Ramos (cell line): ENCODE data around the gene FOXP1.

ENCODE experiments used
- in situ Hi-C: fragments of 300-500 bp; cut with MboI; formaldehyde crosslinking; loops from one replicate; pipeline ENCODE4 v1.14.3; 2022; ENCODE audit warnings: low sequenced_read_pairs; ENCODE audit not compliant: unreplicated experiment

The FOXP1 gene

DNA sequence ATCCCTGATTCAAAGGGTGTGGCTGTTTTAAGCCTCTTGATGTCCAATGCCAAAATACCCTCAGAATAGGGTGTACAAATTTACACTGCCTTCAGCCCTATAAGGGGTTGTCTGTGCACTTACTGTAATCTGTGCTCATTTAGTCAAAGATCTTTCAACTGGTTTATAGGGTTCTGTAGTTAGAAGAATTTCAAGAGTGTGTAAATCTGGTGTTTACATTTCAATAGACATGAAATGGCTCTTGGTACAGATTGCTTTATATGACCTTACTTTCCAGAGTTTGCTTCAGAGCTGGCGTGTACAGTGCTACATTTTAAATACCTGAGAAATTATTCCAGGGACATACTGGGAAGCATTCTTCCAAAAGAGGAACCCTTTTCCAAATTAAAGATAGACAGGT lies 399.3 kb downstream of the FOXP1 start:
- in situ Hi-C loops: no loop called here

DNA sequence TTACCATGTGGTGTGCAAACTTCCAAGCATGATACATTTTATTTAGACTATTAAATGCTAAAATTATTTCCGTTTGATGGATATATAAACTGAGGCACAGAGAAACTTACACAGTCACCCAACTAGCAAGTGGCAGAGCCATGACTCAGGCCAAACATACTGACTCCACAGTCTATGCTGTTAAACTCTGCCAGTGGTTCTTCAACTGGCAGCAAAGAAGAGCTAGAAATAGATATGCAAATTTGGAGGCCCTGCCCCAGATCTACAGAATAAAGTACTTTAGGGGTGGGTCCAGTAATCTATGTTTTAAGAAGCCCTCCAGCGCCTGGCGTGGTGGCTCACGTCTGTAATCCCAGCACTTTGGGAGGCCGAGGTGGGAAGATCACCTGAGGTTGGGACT lies 400.0 kb downstream of the FOXP1 start:
- in situ Hi-C loops: no loop called here

DNA sequence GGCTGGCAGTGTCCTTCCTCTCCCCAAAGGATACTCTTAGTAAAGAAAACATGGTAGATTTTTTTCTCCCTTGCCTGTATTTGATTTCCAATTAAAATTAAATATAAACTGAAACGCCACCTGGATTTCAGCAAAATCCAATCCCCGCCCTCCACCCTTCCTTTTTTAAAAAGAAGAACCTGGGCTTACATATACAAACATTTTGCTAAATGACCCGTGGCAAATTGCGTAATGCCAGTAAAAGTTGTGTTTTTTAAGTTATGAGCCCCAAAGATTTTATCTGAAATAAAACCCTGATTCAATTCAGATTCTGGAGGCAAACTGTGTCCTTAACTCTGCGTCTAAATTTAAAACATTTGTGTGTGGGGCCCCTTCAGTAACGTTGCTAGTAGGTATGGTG lies 403.0 kb downstream of the FOXP1 start:
- in situ Hi-C loops: no loop called here

DNA sequence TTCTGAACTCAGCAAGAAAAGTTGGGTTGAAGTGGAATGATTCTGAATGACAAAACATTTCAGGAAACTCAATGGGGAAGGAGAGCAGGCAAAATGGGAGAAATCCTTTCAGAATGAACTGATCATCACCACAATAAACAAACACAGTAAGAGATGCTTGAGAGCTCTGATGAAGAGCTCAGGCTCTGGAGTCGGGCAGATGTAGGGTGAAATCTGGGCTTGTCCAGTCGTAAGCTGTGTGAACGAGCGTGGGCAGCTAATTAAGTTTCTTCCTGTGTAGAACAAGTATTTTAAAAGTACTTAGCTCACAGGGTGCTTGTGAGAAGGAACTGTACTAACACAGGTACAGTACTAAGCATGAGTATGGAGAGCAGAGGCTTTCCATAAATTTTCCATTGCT lies 406.2 kb downstream of the FOXP1 start:
- in situ Hi-C loops: no loop called here

DNA sequence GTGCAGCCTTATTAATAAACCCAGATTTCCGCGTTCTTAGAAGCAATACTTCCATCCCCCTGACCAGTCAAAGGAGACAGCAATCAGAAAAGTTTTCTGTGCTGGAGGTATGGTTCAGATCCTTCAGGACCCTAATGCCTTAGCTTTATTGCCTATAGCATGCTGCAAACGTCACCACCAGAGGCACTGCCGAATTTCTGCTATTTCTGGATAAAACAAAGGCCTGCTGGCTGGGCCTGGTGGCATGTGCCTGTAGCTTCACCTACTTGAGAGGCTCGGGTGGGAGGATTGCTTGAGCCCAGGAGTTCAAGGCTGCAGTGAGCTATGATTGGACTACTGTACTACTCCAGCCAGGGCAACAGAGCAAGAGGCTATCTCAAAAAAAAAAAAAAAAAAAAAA lies 407.2 kb downstream of the FOXP1 start:
- in situ Hi-C loops: no loop called here

DNA sequence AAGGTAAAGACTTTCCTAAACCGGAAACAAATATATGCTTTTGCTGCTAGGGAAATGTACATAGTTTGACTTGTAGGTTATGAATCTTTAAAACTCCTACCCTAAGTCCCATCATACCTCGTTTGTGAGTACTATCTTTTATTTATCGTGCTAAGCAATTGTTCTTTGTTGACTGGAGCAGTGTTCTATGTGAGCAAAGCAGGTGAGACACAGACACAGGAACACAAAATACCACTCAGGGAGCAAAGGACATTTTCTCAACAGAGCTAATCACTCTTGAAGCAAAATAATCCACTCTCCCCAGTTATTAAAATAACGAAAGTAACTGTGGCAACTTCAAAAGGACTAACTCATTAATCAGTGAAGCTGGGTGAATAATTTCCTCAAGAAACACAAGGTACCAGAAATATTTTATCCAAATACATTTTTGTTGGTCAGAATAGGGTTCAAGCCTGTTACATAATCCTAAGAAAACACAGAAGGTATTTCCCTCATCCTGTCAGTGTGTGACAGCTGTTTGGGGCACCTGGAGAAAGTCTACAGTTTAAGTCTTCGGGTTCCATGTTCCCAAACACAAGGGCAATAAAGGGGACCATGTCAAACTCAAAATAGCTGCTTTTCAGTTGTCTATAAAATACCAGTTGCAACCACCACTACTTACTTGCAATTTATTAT lies 407.7 kb downstream of the FOXP1 start:
- in situ Hi-C loops: no loop called here

DNA sequence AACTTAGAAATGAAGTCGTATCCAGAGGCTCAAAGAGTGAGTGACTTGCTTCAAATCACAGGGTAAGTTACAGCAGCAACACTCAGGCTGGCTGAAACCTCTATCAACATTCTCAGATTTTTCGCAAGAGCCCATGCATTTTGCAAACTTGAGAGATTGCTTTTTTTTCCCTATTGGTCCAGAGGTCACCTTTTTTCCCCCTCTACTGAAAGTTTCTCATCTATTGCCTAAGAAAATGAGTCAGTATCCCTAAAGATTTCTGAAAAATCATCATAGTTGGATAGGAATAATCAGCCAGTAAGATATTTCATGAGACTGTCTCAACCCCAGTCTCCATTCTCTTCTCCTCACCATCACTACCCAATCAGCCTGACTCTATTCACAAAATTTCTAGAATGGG lies 410.6 kb downstream of the FOXP1 start:
- in situ Hi-C loops: no loop called here

DNA sequence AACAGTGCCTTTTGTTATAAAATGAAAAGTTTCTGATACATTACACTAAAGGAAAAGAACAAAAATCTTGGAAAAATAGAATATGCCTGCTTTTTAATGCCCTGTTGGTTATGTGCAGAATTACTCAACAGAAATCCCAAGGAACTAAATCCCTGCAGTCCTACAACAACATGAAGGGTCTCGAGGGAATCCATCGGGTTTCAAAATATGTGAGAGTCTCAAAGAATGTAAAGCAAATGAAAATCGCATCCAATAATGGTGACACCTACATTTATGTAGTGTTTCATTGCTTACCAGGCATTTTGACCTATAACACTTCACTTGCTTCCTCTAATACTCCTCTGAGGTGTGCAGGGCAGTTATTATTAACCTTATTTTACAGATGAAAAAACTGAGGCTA lies 411.3 kb downstream of the FOXP1 start:
- in situ Hi-C loops: no loop called here

DNA sequence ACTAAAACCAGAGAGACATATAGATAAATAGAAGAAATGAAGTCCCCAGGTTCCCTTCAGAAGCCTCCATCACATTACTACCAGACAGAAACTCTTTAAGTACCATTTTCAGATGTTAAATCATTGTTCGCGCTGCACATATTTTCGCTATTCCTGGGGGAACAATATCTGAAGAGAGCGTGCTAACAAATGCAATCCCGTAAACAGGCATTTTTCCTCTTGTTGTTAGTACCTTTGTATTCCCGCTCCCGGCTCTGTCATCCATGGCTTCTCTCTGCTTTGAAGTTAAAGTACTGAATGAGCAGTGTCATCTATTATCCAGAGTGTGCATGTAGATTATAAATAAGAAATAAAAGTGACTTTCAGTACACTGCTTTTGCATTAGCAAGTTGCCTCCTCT lies 412.3 kb downstream of the FOXP1 start:
- in situ Hi-C loops: no loop called here

DNA sequence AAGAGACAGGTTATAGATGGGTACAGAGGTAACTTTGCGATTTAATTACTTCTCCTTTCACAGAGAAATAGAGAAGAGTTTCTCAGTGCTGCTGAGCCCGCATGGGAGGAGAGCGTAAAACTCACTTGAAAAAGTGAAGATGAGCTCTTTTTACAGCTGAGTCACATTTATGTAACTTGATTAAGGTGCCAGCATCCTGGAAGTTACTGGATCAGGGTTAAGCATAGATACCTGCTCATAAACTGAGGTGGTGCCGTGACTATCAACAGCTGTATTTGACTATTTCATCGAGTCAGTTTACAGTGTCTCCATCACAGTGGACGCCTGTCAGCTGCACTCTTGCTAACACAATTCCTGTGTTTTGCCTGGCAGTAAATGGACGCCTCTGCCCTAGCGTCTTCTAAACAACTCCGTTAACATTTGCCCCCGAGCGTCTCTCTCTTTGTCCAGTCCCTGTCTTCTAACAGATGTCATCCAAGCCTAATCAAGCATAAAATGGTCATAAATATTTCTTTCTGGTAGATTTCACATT lies 414.6 kb downstream of the FOXP1 start:
- in situ Hi-C loops: no loop called here

DNA sequence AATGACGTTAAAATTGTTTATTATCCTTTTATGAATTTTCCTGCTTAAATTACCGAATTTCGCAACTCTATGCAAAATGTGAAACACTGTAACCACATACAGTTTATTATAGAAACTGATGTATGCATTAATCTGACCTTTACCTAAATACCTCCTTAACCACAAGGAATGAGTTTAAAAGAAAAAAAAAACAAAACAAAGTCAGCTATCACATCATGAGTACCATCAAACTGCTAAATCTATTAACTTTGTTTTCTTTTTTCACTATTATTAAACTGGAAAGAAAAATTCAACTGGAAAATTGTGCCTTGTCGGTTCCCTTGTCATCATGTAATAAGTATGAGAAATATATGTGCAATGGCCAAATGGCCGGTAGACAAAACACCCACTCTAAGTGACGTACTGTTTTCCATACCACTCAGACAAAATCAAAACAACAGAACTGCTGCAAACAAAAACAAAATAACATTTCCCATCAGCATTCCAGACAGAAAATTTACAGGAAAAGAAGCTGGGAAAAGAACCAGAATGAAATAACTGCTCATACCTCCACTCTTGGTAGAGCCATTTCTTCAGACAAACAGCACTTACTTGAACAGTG lies 415.3 kb downstream of the FOXP1 start:
- in situ Hi-C loops: no loop called here

DNA sequence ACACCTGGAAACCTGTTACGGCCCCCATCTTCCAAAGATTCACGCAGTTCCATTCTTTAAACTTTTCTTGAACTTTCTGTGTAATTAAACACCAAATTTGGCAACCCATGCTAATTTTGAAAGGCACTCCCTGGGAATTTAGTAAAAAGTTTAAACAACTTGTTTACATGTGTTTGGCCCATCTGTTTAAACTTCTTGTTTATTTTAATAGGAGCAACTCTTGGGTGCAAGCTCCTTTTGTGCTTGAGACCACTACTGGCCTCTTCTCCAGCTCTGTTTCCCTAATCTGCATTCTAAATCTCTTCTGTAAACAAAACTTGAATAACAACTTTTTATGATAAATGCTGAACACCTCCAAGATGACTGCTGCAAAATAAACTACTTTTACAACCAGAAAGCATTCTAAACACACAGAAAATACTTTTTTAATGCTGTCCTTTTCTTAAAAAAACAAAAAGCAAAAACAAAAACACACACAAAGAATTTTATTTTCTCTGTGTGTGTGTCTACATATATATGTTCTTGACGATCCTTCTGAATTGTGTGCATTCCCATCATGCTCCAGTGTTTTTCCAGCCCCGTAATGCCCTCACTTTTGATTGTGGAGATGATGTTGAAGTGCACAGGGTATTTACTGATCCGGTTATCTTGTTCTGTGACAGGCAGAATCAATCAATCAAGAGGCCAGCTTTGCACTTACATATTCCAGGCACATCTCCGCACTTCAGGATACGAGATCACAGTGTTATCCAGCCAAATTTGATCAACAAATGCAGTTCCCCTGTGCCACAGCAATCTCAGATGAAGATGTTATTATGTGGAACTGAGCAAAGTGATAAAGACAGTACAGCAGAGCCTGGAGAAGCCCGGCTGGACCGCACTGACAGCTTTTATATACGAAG lies 416.9 kb downstream of the FOXP1 start:
- in situ Hi-C loops: no loop called here

DNA sequence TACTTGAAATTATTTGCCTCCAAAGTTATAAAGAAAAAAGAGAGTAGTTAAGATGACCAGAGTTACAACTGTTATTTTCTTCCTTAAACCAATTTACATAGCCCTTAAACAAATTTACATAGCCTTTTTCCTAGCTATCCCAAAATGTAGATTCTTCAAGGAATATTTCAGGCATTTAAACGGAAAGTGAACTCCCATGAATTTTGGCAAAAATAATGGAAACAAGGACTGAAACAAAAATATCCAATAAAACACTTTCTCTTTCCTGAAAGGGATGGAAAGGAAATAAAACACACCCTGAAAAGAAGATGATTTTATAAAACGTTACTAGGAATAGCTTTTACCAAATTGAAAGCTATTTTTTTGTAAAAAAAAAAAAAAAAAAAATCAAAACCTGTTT lies 418.6 kb downstream of the FOXP1 start:
- in situ Hi-C loops: no loop called here

DNA sequence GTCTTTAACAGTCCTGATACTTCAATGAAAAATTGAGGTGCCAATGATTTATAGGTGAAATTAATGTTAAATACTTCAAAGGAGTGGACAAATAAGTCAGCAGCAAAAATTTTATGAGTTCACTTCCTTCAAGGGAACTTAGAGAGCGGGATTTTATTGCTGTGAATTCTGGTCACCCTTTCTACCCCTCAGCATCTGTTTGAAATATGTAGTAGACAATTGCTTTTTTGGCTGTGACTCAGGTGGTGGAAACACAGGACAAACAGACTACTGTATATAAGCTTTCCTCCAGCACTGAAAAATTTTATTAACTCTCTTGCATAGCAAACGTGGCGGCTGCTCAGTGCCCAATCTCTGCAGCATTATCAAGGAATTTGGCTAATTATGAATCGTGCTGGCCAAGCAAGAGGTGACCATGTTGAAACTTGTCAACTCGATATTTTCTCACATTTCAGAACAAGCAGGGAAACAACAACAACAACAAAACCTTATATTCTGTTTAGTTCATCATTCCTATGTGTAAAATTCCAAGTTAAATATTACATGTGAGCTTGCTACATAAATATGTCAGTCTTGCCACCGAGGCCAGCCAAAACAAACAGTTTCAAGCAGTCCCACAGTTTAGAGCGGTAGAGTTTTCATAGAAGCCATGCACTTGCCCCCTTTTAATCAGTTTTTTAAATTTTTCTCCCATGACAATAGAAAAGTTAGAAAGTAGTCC lies 420.2 kb downstream of the FOXP1 start:
- in situ Hi-C loops: no loop called here

DNA sequence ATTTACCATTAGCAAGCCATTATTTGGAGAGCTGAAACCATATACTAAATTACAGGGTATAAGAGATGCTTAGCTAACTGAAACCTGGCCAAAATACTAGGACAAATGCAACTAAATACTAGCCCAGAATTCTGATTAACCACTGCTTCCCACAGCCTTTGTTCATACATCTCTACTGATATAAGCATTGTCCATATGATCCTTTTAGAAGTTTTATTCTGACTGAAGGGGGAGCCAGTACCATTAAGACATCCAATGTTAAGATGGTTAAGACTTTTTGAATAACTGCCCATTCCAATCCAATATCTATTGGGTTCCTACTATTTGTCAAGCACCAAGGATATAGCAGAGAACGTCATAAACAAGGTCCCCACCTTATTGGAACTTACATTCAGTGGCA lies 421.3 kb downstream of the FOXP1 start:
- in situ Hi-C loops: no loop called here

DNA sequence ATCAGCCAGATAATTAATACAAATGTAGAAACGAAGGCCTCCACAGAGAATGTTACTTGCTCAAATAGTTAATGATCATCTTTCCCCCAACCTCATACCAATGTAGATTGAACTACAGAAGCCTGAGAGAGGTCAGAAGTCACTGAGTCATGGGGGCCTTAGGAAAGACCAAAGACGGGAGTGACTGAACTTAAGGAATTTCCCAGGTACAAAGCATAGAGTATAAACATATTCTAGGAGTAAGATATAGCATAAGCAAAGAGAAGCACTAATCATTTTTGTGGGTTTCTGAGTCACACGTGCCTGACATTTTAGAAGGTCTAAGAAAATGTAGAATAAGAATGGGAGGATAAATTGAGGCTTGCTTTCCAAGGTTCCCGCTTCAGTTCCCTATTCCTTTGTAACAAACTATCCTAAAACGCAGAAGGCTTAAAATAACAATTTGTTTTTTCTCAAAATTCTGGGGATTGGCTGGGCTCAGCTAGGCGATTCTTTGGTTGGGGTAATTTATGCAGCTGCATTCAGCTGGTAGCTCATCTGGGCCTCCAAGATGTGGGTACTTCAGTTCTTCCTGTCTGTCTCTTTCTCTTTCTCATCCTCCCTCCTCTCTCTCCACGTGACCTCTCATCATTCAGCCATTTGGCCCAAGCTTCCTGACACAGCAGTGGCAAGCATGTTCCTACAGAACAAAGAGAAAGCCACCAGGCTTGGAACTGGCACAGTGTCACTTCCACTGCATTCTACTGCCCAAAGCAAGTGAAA lies 422.6 kb downstream of the FOXP1 start:
- in situ Hi-C loops: no loop called here

DNA sequence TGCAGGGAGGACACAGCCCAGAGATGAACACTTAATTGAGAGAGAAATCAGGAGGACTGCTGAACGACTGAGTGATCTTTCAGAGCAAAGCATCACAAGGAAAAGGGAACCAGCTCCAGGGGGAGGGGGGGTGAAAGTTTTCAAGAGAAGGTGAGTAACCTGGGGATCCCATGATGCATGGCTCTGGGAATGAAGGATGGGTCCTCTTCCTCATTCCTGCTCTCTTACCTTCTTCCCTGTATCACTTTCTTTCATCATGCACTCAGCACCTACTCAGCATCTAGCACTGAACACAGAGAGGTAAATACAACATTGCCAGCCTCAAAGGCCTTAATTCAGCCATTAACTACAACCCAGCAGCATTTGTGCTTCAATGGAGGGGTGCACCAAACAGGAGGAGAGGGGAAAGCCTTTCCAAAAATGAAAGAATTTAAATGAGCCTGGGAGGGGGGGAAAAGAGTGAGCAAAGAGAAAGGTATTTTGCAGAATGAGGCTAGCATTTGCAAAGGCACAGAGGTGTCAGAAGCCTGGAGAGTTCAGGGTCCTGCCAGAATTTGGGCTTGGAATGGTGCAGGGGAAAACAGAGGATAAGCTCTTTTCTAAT lies 427.4 kb downstream of the FOXP1 start:
- in situ Hi-C loops: no loop called here

DNA sequence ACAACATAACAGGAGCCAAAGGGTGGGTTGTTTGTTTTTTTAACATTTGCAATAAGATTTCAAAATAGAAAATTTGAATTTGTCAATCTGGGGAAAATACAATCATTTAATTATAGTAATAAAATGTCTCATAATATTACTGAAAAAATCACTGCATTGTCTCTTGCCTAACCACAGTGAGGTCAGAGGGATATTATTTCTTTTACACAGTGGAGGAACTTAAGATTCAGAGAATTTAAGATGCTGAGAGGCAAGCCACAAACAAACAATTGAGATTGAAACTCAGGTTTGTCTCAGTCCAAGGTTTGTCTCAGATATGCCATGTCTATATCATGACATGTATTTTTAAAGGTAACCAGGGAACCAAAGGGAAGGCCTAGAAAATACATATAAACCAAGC lies 428.7 kb downstream of the FOXP1 start:
- in situ Hi-C loops: no loop called here

DNA sequence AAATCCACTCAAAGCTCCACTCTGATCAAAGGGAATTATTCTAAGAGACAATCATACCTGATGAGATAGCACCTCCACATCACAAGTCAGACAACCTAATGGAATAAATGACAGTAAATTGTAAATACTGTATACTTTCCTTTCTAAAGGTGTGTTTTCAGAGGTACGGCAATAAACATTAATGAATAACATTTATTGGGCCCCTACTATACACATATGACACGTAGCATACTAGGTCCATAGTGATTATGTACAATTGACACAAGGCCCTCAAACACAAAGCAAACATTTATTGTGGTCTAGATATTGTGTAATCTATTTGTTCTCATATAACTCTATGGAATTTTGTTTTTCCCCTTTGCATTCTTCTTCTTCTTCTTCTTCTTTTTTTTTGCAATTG lies 429.8 kb downstream of the FOXP1 start:
- in situ Hi-C loops: no loop called here

DNA sequence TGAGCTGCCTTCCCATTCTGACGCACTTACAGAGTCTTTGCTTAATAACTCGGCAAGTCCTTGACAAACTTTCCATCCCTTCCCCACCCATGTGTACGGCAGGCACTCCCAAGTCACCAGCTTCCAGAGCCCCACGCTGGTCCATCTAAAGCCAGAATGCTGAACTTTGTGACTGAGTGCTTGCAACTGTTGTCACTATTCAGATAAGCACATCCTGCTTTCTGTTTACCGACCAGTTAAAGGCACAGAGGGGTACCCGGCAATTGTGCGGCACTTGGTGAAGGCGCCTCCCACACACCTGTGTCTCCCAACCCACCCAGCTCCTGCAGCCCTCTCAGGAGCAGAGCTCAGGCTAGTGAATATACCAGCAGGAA lies 430.6 kb downstream of the FOXP1 start:
- in situ Hi-C loops: no loop called here
